GM12874 (cell line): ENCODE measurements around the gene SLCO1B1.

Source experiments
- CTCF ChIP-seq: IDR thresholded peaks from 2 replicates; pipeline ENCODE4 v1.5.1; 2011; ENCODE audit warnings: low read depth, mild to moderate bottlenecking, control low read depth, low read length, moderate library complexity; ENCODE audit not compliant: insufficient read depth

SLCO1B1 gene

GRCh38 chr12:21130998-21131397 lies at the start of gene SLCO1B1:
Gene SLCO1B1, plus strand, starts transcription at chr12:21131194. Its CDS starts 10,381 bp downstream, at chr12:21141575.
- TF ChIP-seq CTCF = no peak

- no peak for TF ChIP-seq CTCF
Observed at GRCh38 chr12:21111732-21112131, 19.3 kb upstream of the SLCO1B1 start.

- no peak for TF ChIP-seq CTCF
Observed at GRCh38 chr12:21113266-21113665, 17.7 kb upstream of the SLCO1B1 start.

GRCh38 chr12:21117995-21118394 lies 13.0 kb upstream of the SLCO1B1 start:
- no peak for TF ChIP-seq CTCF

GRCh38 chr12:21118760-21119159 lies 12.2 kb upstream of the SLCO1B1 start:
- no peak for TF ChIP-seq CTCF

GRCh38 chr12:21129351-21129750 lies 1.6 kb upstream of the SLCO1B1 start:
- no peak for TF ChIP-seq CTCF

GRCh38 chr12:21129906-21130305 lies 1.1 kb upstream of the SLCO1B1 start:
- no peak for TF ChIP-seq CTCF

GRCh38 chr12:21138016-21138415 lies 7.0 kb downstream of the SLCO1B1 start:
- TF ChIP-seq CTCF = no peak
